ENCODE data around the gene NXPH3. TPM values are rescaled to one million over a fixed set of nuclear protein-coding genes. Genes with fewer than 3 reads are reported as not detected.

Gene NXPH3
- total and polyA plus RNA-seq, 2 of the 13 experiments (the other 11 are each of a cell fraction or from before 2014, with no cell fraction given): 0.04 to 0.58 TPM

DNA sequence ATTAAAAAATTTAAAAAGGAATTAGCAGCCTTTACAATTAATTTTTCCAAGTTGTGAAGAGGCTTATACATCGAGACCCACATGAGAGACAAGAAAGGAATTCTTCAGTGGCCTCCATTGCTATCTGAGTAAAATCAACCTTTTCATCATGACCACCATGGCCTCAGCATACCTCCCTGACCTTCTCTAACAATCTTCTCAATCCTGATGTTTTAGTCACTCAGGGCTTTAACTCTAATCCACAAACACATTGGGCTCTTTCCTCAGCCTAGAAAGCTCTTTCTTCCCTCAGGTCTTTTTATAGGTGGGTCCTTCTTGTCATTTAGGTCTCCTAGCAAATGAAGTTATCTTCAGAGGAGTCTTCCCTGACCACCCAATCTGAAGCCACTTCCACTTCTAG lies 55.8 kb downstream of the NXPH3 start:
- Histone ChIP-seq H3K4me3 (replicated peaks in 1 of 3; ENCODE audit: insufficient read depth in 1 of 3, low read depth in 2 of 3, low read length in 3 of 3) (no peak overlapping the region), H3K9me3 (ENCODE audit: low read length) (no peaks in the 10 kb centered on the region), H3K79me2 (ENCODE audit: insufficient read depth, low read length) (peaks cover 43% of the 10 kb centered on the region), H3K9ac (ENCODE audit: insufficient read depth, low read depth, low read length) (no peak overlapping the region), H3K4me1 (ENCODE audit: insufficient read depth, low read length) (peaks cover 48% of the 10 kb centered on the region), H3K27ac (ENCODE audit: extremely low read length, insufficient read depth, low read length) (no peak overlapping the region), H2AFZ (ENCODE audit: low read length) (no peak overlapping the region), H3K36me3 (replicated peaks in 1 of 2; ENCODE audit: control insufficient read depth in 1 of 2, insufficient read depth in 2 of 2, low read length in 2 of 2) (no peaks in the 10 kb centered on the region; a peak in 2 of 5 replicates), H3K27me3 (ENCODE audit: control insufficient read depth in 1 of 2, insufficient read depth in 2 of 2, low read length in 2 of 2) (no peaks in the 10 kb centered on the region), H4K20me1 (ENCODE audit: insufficient read depth, low read length) (peaks cover 2% of the 10 kb centered on the region; the same call in 1 of the 2 replicates), H3K4me2 (ENCODE audit: low read depth, low read length) (no peak overlapping the region)
- in situ Hi-C loops (cut with HindIII; ENCODE audit: extremely low pct_ligation_motif_present, low pct_unique_long_range_greater_than_20kb): no loop called here
- intact Hi-C loops (cut with micrococcal nuclease; ENCODE audit: unreplicated experiment): no loop called here
- ChIA-PET CTCF (ENCODE audit: low intra/inter-chr PET ratio, low total read pairs) (no interaction called here), POLR2A (no interaction called here)
- no peak for DNase-seq (ENCODE audit: low spot score)
- 97% methylated on average over 1 of the region's 1 CpG for WGBS (ENCODE audit: low lambda C conversion rate)
- no TSS peak for BruUV-seq (replicated peaks)
- no peak for ATAC-seq
- FAIRE-seq: no peak
- TF ChIP-seq ZNF12 (CRISPR knock-in tag; IDR thresholded peaks at IDR 0.05) (no peak), MTF1 (CRISPR knock-in tag; IDR thresholded peaks at IDR 0.05) (no peak), MIER3 (CRISPR knock-in tag; IDR thresholded peaks at IDR 0.05; ENCODE audit: borderline replicate concordance) (no peak), HNRNPH1 (optimal IDR thresholded peaks at IDR 0.05; ENCODE audit: low read depth, low read length) (no peak), ZNF550 (CRISPR knock-in tag; IDR thresholded peaks at IDR 0.05; ENCODE audit: borderline replicate concordance) (no peak), SAP130 (CRISPR knock-in tag; IDR thresholded peaks at IDR 0.05; ENCODE audit: low read depth) (no peak), BORCS8-MEF2B (CRISPR knock-in tag; IDR thresholded peaks at IDR 0.05) (no peak), YEATS4 (CRISPR knock-in tag; IDR thresholded peaks at IDR 0.05; ENCODE audit: borderline replicate concordance) (no peak), ZBED4 (CRISPR knock-in tag; IDR thresholded peaks at IDR 0.05; ENCODE audit: borderline replicate concordance) (no peak), STAT5B (CRISPR knock-in tag; IDR thresholded peaks at IDR 0.05) (no peak), NFE2L1 (CRISPR knock-in tag; IDR thresholded peaks at IDR 0.05; ENCODE audit: borderline replicate concordance) (no peak), ZNF503 (CRISPR knock-in tag; IDR thresholded peaks at IDR 0.05) (no peak), IKZF1 (IDR thresholded peaks at IDR 0.05) (no peak), NFYB (CRISPR knock-in tag; IDR thresholded peaks at IDR 0.05) (no peak)
- TF ChIP-seq, protein P1, sequence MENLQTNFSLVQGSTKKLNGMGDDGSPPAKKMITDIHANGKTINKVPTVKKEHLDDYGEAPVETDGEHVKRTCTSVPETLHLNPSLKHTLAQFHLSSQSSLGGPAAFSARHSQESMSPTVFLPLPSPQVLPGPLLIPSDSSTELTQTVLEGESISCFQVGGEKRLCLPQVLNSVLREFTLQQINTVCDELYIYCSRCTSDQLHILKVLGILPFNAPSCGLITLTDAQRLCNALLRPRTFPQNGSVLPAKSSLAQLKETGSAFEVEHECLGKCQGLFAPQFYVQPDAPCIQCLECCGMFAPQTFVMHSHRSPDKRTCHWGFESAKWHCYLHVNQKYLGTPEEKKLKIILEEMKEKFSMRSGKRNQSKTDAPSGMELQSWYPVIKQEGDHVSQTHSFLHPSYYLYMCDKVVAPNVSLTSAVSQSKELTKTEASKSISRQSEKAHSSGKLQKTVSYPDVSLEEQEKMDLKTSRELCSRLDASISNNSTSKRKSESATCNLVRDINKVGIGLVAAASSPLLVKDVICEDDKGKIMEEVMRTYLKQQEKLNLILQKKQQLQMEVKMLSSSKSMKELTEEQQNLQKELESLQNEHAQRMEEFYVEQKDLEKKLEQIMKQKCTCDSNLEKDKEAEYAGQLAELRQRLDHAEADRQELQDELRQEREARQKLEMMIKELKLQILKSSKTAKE (CRISPR knock-in tag; IDR thresholded peaks at IDR 0.05; ENCODE audit: borderline replicate concordance): no peak

Measured in HepG2 (cell line).